Parathyroid adenoma (tissue), 2 donors: ENCODE results near the gene SMC6.

Experiments
- H2AFZ ChIP-seq: fragments of 300-600 bp; sonication (generic); one replicate; pipeline ENCODE4 v1.7.0; 2017; ENCODE audit warnings: antibody characterized with exemption, mild to moderate bottlenecking
- H3K27ac ChIP-seq: fragments of 300-600 bp; sonication (generic); one replicate; pipeline ENCODE4 v1.7.0; 2017
- H3K27me3 ChIP-seq: fragments of 300-600 bp; sonication (generic); one replicate; pipeline ENCODE4 v1.7.0; 2017; ENCODE audit warnings: low read length; ENCODE audit not compliant: control insufficient read depth, insufficient read depth
- H3K36me3 ChIP-seq: fragments of 300-600 bp; sonication (generic); one replicate; pipeline ENCODE4 v1.7.0; 2017; ENCODE audit warnings: low read length; ENCODE audit not compliant: control insufficient read depth, insufficient read depth
- H3K4me1 ChIP-seq: fragments of 300-600 bp; sonication (generic); one replicate; pipeline ENCODE4 v1.7.0; 2017; ENCODE audit warnings: control low read depth
- H3K4me2 ChIP-seq: fragments of 300-600 bp; sonication (generic); one replicate; pipeline ENCODE4 v1.7.0; 2017; ENCODE audit warnings: low read length
- H3K4me3 ChIP-seq: fragments of 300-600 bp; sonication (generic); one replicate; pipeline ENCODE4 v1.7.0; 2017; ENCODE audit warnings: low read depth, low read length
- H3K79me2 ChIP-seq: fragments of 300-600 bp; sonication (generic); one replicate; pipeline ENCODE4 v1.7.0; 2017; ENCODE audit warnings: control low read depth
- H3K9ac ChIP-seq: fragments of 300-600 bp; sonication (generic); one replicate; pipeline ENCODE4 v1.7.0; 2017; ENCODE audit warnings: mild to moderate bottlenecking
- H3K9me3 ChIP-seq: fragments of 300-600 bp; sonication (generic); one replicate; pipeline ENCODE4 v1.7.0; 2017; ENCODE audit warnings: low read length; ENCODE audit not compliant: control insufficient read depth
- CTCF ChIP-seq: fragments of 300-600 bp; sonication (generic); IDR thresholded peaks from one replicate; pipeline ENCODE4 v1.7.0; 2017; ENCODE audit warnings: antibody characterized with exemption, mild to moderate bottlenecking
- donor health status: primary hyperparathyroidism.

SMC6 gene

GRCh38 chr2:17781482-17781881 is 27.9 kb upstream of the SMC6 start:
- Histone ChIP-seq H3K9me3 (no peaks in the 10 kb centered on the region), H3K36me3 (no peaks in the 10 kb centered on the region), H3K4me3 (no peak overlapping the region), H3K79me2 (no peaks in the 10 kb centered on the region), H2AFZ (no peak overlapping the region), H3K4me1 (no peaks in the 10 kb centered on the region), H3K27ac (no peak overlapping the region), H3K4me2 (no peak overlapping the region), H3K27me3 (no peaks in the 10 kb centered on the region), H3K9ac (no peak overlapping the region)
- no peak for TF ChIP-seq CTCF

GRCh38 chr2:17780546-17780945 is 26.9 kb upstream of the SMC6 start:
- H3K4me2 ChIP-seq, result no peak overlapping the region
- no peaks in the 10 kb centered on the region for H3K27me3 ChIP-seq
- no peaks in the 10 kb centered on the region for H3K79me2 ChIP-seq
- no peak overlapping the region for H3K27ac ChIP-seq
- no peaks in the 10 kb centered on the region for H3K9me3 ChIP-seq
- no peak overlapping the region for H3K9ac ChIP-seq
- no peaks in the 10 kb centered on the region for H3K4me1 ChIP-seq
- no peak for TF ChIP-seq CTCF
- H2AFZ ChIP-seq, result no peak overlapping the region
- no peak overlapping the region for H3K4me3 ChIP-seq
- no peaks in the 10 kb centered on the region for H3K36me3 ChIP-seq

DNA sequence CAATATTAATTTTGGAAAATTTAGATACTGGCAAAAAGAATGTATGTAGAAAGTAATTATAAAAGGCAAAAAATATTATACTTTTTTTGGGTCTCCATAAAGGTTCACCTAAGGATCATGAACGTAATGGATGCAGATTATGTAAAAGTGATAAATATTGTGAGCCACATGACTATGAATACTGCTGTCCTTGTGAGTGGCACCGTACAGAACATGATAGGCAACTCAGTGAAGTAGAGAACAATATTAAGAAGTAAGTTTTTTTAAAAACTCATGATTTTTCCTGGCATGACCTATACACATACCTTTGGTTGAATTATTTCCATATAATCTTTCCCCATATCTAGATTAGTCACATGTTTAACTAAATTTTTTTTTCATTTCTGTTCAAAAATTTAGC is 18.9 kb upstream of the SMC6 start:
- Histone ChIP-seq H3K79me2 (no peaks in the 10 kb centered on the region), H3K4me2 (no peak overlapping the region), H3K4me3 (no peak overlapping the region), H2AFZ (no peak overlapping the region), H3K36me3 (no peaks in the 10 kb centered on the region), H3K4me1 (no peaks in the 10 kb centered on the region), H3K27me3 (no peaks in the 10 kb centered on the region), H3K9me3 (no peaks in the 10 kb centered on the region), H3K9ac (no peak overlapping the region), H3K27ac (no peak overlapping the region)
- TF ChIP-seq CTCF, result no peak

GRCh38 chr2:17771956-17772355 is 18.3 kb upstream of the SMC6 start:
- Histone ChIP-seq H3K9me3 (no peaks in the 10 kb centered on the region), H2AFZ (no peak overlapping the region), H3K4me3 (no peak overlapping the region), H3K4me1 (no peaks in the 10 kb centered on the region), H3K27ac (no peak overlapping the region), H3K79me2 (no peaks in the 10 kb centered on the region), H3K9ac (no peak overlapping the region), H3K4me2 (no peak overlapping the region), H3K36me3 (no peaks in the 10 kb centered on the region), H3K27me3 (no peaks in the 10 kb centered on the region)
- no peak for TF ChIP-seq CTCF

DNA sequence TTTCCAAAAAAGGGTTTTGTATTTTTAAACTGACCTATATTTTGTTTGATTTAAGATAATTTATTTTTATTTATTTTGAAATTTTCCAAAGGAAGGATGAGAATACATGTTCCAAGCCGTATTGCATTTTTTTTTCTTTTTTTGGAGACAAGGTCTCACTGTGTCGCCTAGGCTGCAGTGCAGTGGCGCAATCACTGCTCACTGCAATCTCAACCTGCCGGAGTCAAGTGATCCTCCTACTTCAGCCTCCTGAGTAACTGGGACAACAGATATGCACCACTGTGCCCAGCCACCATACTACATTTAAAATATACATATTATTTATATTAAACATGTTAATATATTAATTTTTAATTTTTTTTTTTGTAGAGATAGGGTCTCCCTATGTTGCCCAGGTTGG is 15.3 kb upstream of the SMC6 start:
- no peak overlapping the region for H3K27ac ChIP-seq

More for the DNA sequence above, 15.3 kb upstream of the SMC6 start:
- H3K27me3 ChIP-seq, result no peaks in the 10 kb centered on the region
- no peak overlapping the region for H3K4me2 ChIP-seq
- TF ChIP-seq CTCF, result no peak
- no peaks in the 10 kb centered on the region for H3K36me3 ChIP-seq
- no peaks in the 10 kb centered on the region for H3K9me3 ChIP-seq
- no peak overlapping the region for H2AFZ ChIP-seq
- H3K4me1 ChIP-seq, result no peaks in the 10 kb centered on the region
- no peaks in the 10 kb centered on the region for H3K79me2 ChIP-seq
- no peak overlapping the region for H3K4me3 ChIP-seq
- H3K9ac ChIP-seq, result no peak overlapping the region
